Stimulated activated CD4-positive, alpha-beta T cell treated with anti-CD3 and anti-CD28 coated beads, Interleukin-1b, Interleukin-23, amount 100 ng/mL, for 1 hour (primary cell): ENCODE data around the gene CLRN1.
"Not testable (repeated sequence)": the region's sequence is repeated elsewhere in the genome, so short reads cannot be mapped to it uniquely, and the experiment has no call there.

Experiments
- DNase-seq, 2 donors: peaks; one replicate each; pipeline ENCODE4 v3.0.0-alpha.2; 2020; ENCODE audit warnings: low read depth in 2 of 2

The CLRN1 gene

GRCh38 chr3:150972366-150973071 lies at the start of gene CLRN1:
Gene CLRN1 (minus strand): TSS chr3:150972727. CDS start chr3:150972708, 19 bp downstream.
- no peak for DNase-seq

DNA sequence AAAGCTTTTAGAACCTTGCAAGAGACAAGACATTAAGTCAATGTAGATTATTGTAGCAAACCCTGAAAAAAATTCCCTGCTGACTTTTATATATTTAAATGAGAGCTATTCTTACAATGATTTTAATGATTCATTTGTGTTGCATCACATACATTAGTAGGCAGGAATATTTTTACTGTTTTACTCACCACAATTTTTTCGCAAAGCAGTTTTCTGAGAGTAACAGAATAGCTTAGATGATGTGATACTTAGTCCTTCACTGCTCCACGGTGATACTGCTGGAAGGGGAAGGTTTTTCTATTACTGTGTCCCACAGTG lies 43.9 kb upstream of the CLRN1 start:
- DNase-seq: no peak

GRCh38 chr3:151015767-151016477 lies 43.4 kb upstream of the CLRN1 start:
- no peak for DNase-seq

- DNase-seq: no peak
Measured at GRCh38 chr3:151015181-151015580, 42.7 kb upstream of the CLRN1 start.

- no peak for DNase-seq
Measured at GRCh38 chr3:151014501-151015018, 42.0 kb upstream of the CLRN1 start.

DNA sequence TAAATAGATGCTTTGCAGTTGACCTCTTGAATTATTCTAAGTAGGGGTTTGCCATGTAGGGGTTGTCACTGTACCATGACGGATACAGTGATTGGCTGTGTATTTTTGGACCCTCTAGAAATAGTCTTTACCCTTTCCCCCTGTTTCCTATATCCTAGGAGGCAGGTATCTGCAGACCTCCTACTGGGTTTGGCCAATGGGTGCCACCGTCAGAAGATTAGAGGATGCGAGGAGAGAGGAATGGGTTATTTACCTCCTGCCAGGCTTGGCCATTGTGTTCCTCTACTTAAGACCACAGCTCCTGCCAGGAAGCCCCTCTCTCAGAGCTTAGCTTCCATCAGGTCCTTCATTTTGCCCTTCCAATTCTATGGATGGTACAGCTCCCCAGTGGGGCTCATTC lies 40.2 kb upstream of the CLRN1 start:
- DNase-seq: no peak

- no peak for DNase-seq
Measured at GRCh38 chr3:151011427-151011826, 38.9 kb upstream of the CLRN1 start.

DNA sequence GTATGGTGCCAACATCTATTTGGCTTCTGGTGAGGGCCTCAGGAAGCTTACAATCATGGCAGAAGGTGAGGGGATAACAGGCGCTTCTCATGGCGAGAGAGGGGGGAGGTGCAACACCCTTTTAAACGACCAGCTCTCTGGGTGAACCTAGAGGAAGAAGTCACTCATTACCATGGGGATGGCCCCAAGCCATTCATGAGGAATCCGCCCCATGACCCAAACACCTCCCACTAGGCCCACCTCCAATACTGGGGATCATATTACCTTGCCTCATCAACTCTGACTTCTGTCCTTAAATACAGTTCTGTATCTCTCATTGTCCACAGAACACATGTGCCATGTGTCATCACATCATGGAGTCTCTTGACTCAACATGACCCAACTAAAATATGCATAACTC lies 37.5 kb upstream of the CLRN1 start:
- no peak for DNase-seq

- DNase-seq: no peak
Measured at GRCh38 chr3:151009430-151009829, 36.9 kb upstream of the CLRN1 start.

GRCh38 chr3:151008699-151009098 lies 36.2 kb upstream of the CLRN1 start:
- no peak for DNase-seq

DNA sequence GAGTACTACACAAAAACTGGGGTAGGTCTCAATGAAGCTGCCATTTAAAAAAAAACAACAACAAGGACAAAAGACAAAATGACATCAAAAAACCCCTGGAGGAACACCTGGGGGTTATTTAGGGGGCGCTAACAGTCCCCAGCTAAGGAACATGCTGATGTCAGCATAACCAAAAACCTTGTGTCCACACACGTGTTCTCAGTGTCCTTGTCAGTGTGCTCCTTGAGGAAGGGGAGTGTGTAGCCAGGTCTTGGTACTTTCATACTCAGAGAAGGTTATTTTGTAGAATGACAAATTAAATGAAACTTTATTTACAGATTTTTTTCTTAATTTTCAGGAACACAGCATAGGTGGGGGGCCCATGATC lies 31.2 kb upstream of the CLRN1 start:
- DNase-seq: no peak

DNA sequence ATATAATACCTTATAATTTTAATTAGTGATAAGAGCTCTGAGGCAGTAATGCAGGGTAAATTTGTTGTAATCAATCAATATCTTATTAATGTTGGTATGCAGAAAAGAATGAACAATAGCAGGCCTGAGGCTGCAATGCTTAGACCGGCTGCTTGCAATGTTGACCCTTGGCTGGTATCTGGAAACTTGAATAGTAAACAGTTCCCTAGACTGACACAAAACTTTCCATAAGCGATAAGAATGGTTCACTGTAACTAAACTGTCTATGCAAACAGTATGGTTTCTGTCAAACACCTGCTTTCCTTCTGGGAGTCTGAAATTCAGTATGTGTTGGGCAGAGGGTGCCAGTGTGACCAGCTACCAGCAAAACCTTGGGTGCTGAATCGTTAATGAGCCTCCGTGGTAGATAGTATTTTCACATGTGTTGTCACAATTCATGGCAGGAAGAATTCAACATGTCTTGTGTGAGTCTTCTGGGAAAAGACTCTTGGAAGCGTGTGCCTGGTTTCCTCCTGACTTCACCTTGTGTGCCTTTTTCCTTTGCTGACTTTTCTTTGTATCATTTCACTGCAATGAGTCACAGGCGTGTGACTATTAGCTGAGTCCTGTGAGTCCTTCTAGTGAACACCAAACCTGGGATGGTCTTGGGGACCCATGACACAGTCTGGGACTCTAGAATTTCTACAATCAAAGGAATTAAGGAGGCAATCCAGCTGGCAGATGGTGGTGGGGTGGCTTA lies 30.7 kb upstream of the CLRN1 start:
- no peak for DNase-seq

GRCh38 chr3:151002003-151002981 lies 29.8 kb upstream of the CLRN1 start:
- DNase-seq: no peak

DNA sequence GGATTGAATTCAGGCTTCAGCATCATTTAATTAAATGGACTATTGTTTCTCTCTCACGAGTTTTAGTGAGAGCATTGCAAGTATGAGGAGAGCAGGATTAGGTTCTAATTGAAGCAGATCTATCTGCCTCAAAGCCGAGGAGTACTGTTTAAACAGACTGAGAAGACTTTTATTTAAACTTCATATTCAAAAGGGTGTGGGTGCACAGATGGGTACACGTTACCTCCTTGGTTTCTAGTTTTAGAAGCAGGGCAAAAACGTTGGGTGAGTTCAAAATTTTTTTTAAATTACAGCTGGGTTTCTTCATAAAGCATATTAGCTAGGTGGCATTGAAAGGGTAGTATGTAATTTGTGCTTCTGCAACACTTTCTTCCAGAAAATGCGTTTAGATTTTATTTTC lies 26.5 kb upstream of the CLRN1 start:
- DNase-seq: no peak

GRCh38 chr3:150996731-150997130 lies 24.2 kb upstream of the CLRN1 start:
- no peak for DNase-seq

GRCh38 chr3:150995510-150995909 lies 23.0 kb upstream of the CLRN1 start:
- no peak for DNase-seq

DNA sequence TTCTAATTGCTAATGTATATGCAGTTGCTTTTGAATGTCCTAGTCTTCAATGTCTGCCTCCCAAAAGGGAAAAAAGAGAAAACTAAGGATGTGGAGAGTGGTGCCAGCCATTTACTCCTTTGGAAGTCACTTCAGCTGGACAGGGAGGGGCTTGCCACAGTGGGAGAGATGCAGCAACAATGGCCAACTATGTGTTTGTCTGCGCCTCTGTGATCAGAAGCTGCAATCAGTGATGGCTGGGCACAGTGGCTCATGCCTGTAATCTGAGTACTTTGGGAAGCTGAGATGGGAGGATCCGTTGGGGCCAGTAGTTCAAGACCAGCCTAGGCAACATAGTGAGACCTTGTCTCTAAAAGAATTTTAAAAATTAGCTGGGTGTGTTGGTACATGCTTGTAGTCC lies 16.7 kb upstream of the CLRN1 start:
- DNase-seq: no peak

- DNase-seq: not testable (repeated sequence)
Measured at GRCh38 chr3:150988395-150988794, 15.9 kb upstream of the CLRN1 start.

GRCh38 chr3:150985711-150986110 lies 13.2 kb upstream of the CLRN1 start:
- DNase-seq: no peak

- DNase-seq: no peak
Measured at GRCh38 chr3:150984066-150984465, 11.5 kb upstream of the CLRN1 start.

- DNase-seq: no peak
Measured at GRCh38 chr3:150978566-150979148, 6.1 kb upstream of the CLRN1 start.
